Mucosa of rectum (tissue), 2 donors: ENCODE data around the gene GBF1.

Source experiments
- H3K27ac ChIP-seq, 2 donors: one replicate each; pipeline ENCODE4 v1.7.0; 2013; ENCODE audit warnings: inconsistent platforms in 2 of 2, low read depth in 2 of 2, low read length in 2 of 2
- H3K27me3 ChIP-seq, 2 donors: one replicate each; pipeline ENCODE4 v1.7.0; 2013; ENCODE audit warnings: low read length in 2 of 2; ENCODE audit not compliant: control insufficient read depth in 2 of 2, insufficient read depth in 2 of 2
- H3K36me3 ChIP-seq, 2 donors: one replicate each; pipeline ENCODE4 v1.7.0; 2013; ENCODE audit warnings: low read length in 2 of 2; ENCODE audit not compliant: control insufficient read depth in 2 of 2, insufficient read depth in 2 of 2
- H3K4me1 ChIP-seq, 2 donors: one replicate each; pipeline ENCODE4 v1.7.0; 2013; ENCODE audit warnings: low read length in 2 of 2, mild to moderate bottlenecking in 1 of 2; ENCODE audit not compliant: control insufficient read depth in 2 of 2, insufficient read depth in 2 of 2
- H3K4me3 ChIP-seq, 2 donors: one replicate each; pipeline ENCODE4 v1.7.0; 2013; ENCODE audit warnings: low read length in 2 of 2
- H3K9ac ChIP-seq, 2 donors: one replicate each; pipeline ENCODE4 v1.7.0; 2013; ENCODE audit warnings: low read length in 2 of 2, low read depth in 1 of 2, mild to moderate bottlenecking in 1 of 2
- H3K9me3 ChIP-seq, 2 donors: one replicate each; pipeline ENCODE4 v1.7.0; 2013; ENCODE audit warnings: low read length in 2 of 2; ENCODE audit not compliant: control insufficient read depth in 2 of 2
- donor health status: healthy.
- donor health status: Normal muscosa, but diverticular disease.

Gene GBF1

GRCh38 chr10:102281102-102281487, 35.8 kb downstream of the GBF1 start:
- Histone ChIP-seq H3K9ac (no peak overlapping the region), H3K36me3 (peaks cover 3% of the 10 kb centered on the region in 2 donors), H3K4me1 (no peaks in the 10 kb centered on the region), H3K27me3 (no peaks in the 10 kb centered on the region), H3K4me3 (no peak overlapping the region), H3K27ac (no peak overlapping the region), H3K9me3 (no peaks in the 10 kb centered on the region)

- Histone ChIP-seq H3K36me3 (peaks cover 0 to 3% of the 10 kb centered on the region in 2 donors), H3K27ac (no peak overlapping the region), H3K27me3 (no peaks in the 10 kb centered on the region), H3K4me1 (no peaks in the 10 kb centered on the region), H3K9ac (no peak overlapping the region), H3K4me3 (no peak overlapping the region), H3K9me3 (no peaks in the 10 kb centered on the region)
Observed at GRCh38 chr10:102283488-102283887, 38.2 kb downstream of the GBF1 start.

GRCh38 chr10:102283890-102284289, 38.6 kb downstream of the GBF1 start:
- no peaks in the 10 kb centered on the region for H3K27me3 ChIP-seq
- no peak overlapping the region for H3K27ac ChIP-seq
- H3K4me1 ChIP-seq: no peaks in the 10 kb centered on the region
- no peak overlapping the region for H3K9ac ChIP-seq
- H3K9me3 ChIP-seq: no peaks in the 10 kb centered on the region
- peaks cover 0 to 3% of the 10 kb centered on the region in 2 donors for H3K36me3 ChIP-seq
- no peak overlapping the region for H3K4me3 ChIP-seq

GRCh38 chr10:102284531-102284930, 39.2 kb downstream of the GBF1 start:
- Histone ChIP-seq H3K4me3 (no peak overlapping the region), H3K9me3 (no peaks in the 10 kb centered on the region), H3K4me1 (no peaks in the 10 kb centered on the region), H3K27ac (no peak overlapping the region), H3K36me3 (peaks cover 0 to 3% of the 10 kb centered on the region in 2 donors), H3K9ac (no peak overlapping the region), H3K27me3 (no peaks in the 10 kb centered on the region)

- no peak overlapping the region for H3K4me3 ChIP-seq
- no peak overlapping the region for H3K27ac ChIP-seq
- no peak overlapping the region for H3K9ac ChIP-seq
- H3K27me3 ChIP-seq: no peaks in the 10 kb centered on the region
- H3K36me3 ChIP-seq: peaks cover 0 to 3% of the 10 kb centered on the region in 2 donors
- no peaks in the 10 kb centered on the region for H3K4me1 ChIP-seq
- H3K9me3 ChIP-seq: no peaks in the 10 kb centered on the region
Observed at GRCh38 chr10:102285133-102285532, 39.8 kb downstream of the GBF1 start.

- H3K9me3 ChIP-seq: no peaks in the 10 kb centered on the region
- H3K27ac ChIP-seq: no peak overlapping the region
- no peak overlapping the region for H3K9ac ChIP-seq
- H3K27me3 ChIP-seq: no peaks in the 10 kb centered on the region
- H3K36me3 ChIP-seq: peaks cover 0 to 3% of the 10 kb centered on the region in 2 donors
- H3K4me3 ChIP-seq: no peak overlapping the region
- H3K4me1 ChIP-seq: peaks cover 0 to 1% of the 10 kb centered on the region in 2 donors
Observed at GRCh38 chr10:102286216-102286615, 40.9 kb downstream of the GBF1 start.

- Histone ChIP-seq H3K27me3 (no peaks in the 10 kb centered on the region), H3K4me1 (peaks cover 0 to 4% of the 10 kb centered on the region in 2 donors), H3K27ac (no peak overlapping the region), H3K36me3 (peaks cover 0 to 3% of the 10 kb centered on the region in 2 donors), H3K4me3 (no peak overlapping the region), H3K9me3 (no peaks in the 10 kb centered on the region), H3K9ac (no peak overlapping the region)
Observed at GRCh38 chr10:102287538-102287937, 42.2 kb downstream of the GBF1 start.

- H3K4me1 ChIP-seq: peaks cover 0 to 4% of the 10 kb centered on the region in 2 donors
- H3K27ac ChIP-seq: no peak overlapping the region
- no peaks in the 10 kb centered on the region for H3K27me3 ChIP-seq
- no peak overlapping the region for H3K4me3 ChIP-seq
- H3K9ac ChIP-seq: no peak overlapping the region
- no peaks in the 10 kb centered on the region for H3K9me3 ChIP-seq
- H3K36me3 ChIP-seq: peaks cover 0 to 3% of the 10 kb centered on the region in 2 donors
Observed at GRCh38 chr10:102287991-102288390, 42.7 kb downstream of the GBF1 start.

GRCh38 chr10:102289356-102289755, 44.0 kb downstream of the GBF1 start:
- Histone ChIP-seq H3K9ac (no peak overlapping the region), H3K4me1 (peaks cover 0 to 4% of the 10 kb centered on the region in 2 donors), H3K36me3 (no peaks in the 10 kb centered on the region), H3K27me3 (no peaks in the 10 kb centered on the region), H3K9me3 (no peaks in the 10 kb centered on the region), H3K4me3 (no peak overlapping the region), H3K27ac (no peak overlapping the region)

- no peaks in the 10 kb centered on the region for H3K27me3 ChIP-seq
- no peaks in the 10 kb centered on the region for H3K9me3 ChIP-seq
- no peak overlapping the region for H3K9ac ChIP-seq
- peaks cover 0 to 4% of the 10 kb centered on the region in 2 donors for H3K36me3 ChIP-seq
- no peak overlapping the region for H3K4me3 ChIP-seq
- H3K27ac ChIP-seq: no peak overlapping the region
- peaks cover 0 to 4% of the 10 kb centered on the region in 2 donors for H3K4me1 ChIP-seq
Observed at GRCh38 chr10:102289840-102290239, 44.5 kb downstream of the GBF1 start.
